Hematopoietic multipotent progenitor cell treated with erythropoietin and hydrocortisone succinate and interleukin-3 and kit ligand, for 15 days (in vitro differentiated cells): ENCODE data around the gene CLEC1A.

Source experiments
- DNase-seq: peaks from one replicate; pipeline ENCODE4 v3.0.0-alpha.2; 2015; ENCODE audit warnings: low spot score

CLEC1A gene, protein sequence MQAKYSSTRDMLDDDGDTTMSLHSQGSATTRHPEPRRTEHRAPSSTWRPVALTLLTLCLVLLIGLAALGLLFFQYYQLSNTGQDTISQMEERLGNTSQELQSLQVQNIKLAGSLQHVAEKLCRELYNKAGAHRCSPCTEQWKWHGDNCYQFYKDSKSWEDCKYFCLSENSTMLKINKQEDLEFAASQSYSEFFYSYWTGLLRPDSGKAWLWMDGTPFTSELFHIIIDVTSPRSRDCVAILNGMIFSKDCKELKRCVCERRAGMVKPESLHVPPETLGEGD

GRCh38 chr12:10098791-10099190 is at the start of gene CLEC1A:
Gene CLEC1A, minus strand, starts transcription at chr12:10098985. Its CDS starts 63 bp downstream, at chr12:10098922.
- no peak for DNase-seq

GRCh38 chr12:10147714-10148403 is 49.1 kb upstream of the CLEC1A start:
- no peak for DNase-seq

- no peak for DNase-seq
These were observed 44.3 kb upstream of the CLEC1A start for GRCh38 chr12:10142976-10143589.

DNA sequence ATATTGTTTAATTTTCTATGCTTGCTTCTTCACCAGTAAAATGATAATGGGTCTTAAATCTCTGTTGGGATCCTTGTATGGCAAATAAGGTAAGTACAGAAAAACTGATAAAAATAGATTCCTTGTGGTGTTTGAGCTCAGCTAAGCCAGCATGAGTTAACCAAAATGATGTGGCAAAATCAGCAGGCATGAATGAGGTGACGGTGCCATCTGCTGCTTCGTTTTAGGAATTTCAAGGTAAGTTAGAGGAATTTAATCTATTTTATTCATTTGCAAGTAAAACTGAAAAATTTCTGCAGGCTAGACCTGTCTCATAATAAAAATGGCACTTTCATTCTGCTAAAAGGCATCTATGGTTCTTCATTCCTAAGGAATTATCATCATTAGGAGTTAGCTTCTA is 41.2 kb upstream of the CLEC1A start:
- DNase-seq, result peak; percentile 10

DNA sequence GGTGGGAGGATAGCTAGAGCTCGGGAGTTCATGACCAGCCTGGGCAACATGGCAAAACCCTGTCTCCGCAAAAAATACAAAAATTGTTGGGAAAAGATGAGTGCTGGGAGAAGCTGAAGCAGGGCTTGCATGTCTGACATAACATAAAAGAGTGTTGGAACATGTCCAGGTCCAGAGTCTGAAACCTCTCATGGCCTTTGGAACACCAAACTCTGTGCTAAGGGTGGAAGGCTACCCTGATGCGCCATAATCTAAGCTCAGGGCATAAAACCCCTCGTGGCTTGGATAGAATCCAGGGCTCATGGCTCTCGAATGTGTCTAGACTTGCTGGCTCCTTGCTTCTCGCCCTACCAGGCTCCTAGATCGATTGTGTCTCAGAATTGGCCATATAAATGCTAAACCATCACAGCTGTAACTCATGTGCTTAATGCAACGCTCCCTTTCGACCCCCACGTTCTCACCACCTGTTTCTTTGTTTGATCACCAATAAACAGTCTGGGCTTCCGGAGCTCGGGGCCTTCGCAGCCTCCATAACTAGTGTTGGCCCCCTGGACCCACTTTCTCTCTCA is 37.9 kb upstream of the CLEC1A start:
- DNase-seq, result no peak

GRCh38 chr12:10135126-10135525 is 36.3 kb upstream of the CLEC1A start:
- no peak for DNase-seq

DNA sequence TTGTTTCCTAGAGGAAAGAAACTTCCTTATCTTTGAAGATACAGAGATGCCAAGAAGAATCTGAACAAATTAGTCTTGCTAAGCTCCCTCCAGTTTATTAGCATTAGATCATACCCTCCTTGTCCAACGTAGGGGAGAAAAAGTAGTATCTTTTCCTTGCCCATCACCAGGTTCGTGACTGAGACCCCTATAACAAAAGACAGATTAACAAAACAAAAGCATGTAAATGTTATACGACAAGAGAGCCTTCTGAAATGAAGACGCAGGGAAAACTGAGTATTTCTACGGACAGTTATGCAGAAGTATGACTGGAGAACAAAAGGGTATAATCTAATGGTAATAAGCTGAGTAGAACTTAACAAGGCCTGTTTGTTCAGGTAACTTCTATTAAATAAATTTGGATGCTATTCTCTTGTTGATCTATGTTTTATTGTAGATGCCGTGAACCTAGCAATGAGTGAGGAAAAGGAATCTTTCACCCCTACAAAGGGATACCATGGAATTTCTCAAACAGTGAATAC is 34.1 kb upstream of the CLEC1A start:
- no peak for DNase-seq

DNA sequence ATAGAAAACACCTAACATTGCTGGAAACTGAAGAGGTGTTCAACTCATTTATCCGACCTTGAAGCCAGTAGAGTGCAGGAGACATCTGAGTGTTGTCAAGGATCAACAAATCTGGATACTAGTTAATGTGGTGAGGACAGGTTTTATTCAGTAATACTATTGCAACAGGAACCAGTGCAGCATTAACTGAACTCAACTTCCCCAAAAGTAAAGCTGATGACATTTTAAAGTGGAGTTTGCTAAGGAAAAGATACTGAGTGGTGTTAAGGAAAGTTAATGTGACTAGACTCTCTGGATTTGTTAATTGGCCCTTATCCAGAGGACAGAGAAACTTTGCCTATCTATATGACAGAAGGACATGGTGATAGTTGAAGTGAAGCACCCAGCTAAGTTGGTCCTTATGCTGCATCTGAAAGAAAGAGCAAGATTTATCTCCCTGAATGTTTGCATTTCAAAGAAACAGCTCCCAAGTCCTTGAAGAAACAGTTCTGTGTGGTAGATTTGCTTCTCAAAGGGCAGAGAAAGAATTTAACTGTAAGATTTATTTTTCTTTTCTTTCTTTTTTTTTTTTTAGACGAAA is 32.4 kb upstream of the CLEC1A start:
- no peak for DNase-seq

DNA sequence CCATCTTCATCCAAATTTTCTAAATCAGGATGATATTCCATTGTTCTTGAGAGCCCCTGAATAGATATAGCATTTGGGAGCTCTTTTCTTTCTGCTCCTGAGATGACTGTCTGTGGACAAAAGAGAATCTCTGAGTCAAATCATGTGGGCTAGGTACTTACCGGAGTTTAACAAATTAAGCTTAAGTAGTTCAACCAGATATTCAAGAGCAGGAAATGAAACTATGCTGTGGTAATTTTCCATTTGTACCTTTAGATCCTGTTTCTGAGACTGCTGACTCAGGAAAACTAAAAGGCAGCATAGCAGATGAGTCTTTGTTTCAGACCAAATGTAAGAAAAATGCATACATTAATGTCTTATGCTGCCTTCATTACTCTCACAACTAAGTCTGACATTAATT is 31.3 kb upstream of the CLEC1A start, which contains the start of gene CLEC7A:
CLEC7A (minus strand) TSS at position 158 of the 400 bp plus-strand sequence; CDS start at position 41, 117 bp downstream.
- DNase-seq, result no peak

DNA sequence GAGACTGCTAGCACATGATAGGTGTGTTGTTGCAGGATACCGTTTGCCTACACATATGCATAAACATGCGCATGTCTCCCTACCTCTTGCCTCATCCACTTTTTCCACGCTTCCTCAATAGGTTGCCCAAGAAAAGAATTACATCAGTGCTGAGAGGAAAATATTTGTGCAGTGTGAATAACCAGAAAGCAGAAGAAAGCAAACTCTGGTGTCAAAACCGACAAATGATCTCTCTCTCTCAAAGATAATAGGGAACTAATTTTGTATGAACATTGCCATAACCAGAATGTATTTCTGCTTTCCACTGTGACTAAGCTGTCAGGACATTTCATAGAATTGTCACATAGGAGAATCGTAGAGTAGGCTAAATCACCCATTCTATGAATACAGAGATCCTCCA is 29.9 kb upstream of the CLEC1A start:
- no peak for DNase-seq

DNA sequence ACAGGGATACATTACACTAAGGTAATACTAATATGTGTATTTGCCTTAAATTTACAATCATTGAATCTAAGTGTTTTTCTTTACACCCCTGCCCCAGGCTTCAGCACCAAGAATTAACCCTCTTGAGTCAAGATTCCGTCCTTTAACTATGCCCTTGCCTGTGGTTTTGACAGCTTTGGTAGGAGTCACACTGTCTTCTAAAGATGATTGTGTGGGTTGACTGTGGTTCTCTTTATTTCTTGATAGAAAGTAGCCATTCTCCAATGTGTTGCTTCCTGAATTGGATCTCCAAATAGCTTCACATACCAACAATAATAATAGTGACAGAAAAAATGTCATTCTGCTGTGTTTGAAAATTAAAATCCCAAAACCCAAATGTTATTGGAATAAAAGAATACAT is 27.6 kb upstream of the CLEC1A start:
- DNase-seq, result no peak

- DNase-seq, result no peak
These were observed 23.9 kb upstream of the CLEC1A start for GRCh38 chr12:10122689-10123088.

DNA sequence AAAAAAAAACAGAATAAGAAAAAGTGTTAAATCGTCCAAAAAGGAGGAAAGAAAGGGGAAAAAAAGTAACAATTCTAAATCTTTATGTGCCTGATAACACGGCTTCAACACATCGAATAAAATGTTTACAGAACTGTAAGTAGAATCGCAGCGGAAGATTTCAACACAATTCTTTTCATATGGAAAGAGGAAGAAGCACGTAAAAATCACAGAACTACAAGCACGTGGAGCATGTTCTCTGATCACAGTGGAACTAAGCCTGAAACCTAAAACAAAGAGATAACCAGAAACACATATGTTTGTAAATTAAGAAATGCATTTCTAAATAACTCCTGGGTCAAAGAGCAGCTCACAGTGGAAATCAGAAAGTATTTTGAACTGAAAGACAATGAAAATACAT is 22.5 kb upstream of the CLEC1A start:
- no peak for DNase-seq

GRCh38 chr12:10119066-10119465 is 20.3 kb upstream of the CLEC1A start:
- no peak for DNase-seq

DNA sequence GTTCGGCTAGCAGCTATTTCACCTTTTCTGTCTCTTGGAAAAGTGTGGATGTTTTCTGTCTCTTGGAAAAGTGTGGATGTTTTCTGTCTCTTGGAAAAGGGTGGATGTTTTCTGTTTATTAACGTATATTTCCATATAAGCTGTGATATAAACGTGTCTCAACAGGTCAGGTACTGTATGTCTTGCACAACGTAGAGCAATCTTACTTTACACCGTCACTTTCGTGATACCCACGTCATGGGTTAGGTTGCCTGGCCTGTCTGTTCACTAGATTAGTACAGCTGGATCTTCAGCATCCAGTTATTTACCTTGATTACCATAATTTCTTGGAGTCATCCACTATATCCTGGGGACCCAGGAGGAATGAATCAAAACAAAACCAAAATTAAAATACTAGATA is 17.1 kb upstream of the CLEC1A start:
- no peak for DNase-seq

GRCh38 chr12:10115311-10115710 is 16.5 kb upstream of the CLEC1A start:
- no peak for DNase-seq

GRCh38 chr12:10113920-10114319 is 15.1 kb upstream of the CLEC1A start:
- DNase-seq, result no peak

DNA sequence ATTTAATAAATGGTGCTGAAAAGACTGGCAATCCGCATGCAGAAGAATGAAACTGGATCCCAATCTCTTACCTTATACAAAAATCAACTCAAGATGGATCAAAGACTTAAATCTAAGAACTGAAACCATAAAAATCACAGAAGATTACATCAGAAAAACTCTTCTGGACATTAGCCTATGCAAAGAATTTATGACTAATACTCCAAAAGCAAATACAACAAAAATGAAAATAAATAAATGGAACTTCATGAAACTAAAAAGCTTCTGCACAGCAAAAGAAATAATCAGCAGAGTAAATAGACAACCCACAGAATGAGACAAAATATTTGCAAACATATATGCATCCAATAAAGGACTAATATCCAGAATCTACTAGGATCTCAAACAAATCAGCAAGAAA is 14.3 kb upstream of the CLEC1A start:
- no peak for DNase-seq

DNA sequence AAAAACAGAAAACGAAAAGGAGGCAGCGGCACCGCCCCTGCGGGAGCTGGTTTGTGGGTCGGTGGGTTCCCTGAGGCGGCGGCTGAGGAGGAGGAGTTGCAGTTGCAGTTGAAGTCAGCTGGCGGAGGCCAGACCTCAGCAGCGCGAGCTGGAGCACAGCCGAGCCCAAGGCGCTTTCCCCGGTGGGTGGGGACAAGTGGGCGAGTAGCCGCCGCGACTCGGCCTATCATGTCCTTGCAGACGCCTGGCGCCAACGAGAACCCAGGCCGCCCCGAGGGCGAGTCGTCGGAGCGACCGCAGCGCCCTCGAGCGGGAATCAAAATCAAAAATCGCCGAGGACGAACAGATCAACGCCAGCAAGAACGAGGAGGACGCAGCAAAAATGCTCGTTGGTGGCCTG is 12.7 kb upstream of the CLEC1A start:
- DNase-seq, result no peak

DNA sequence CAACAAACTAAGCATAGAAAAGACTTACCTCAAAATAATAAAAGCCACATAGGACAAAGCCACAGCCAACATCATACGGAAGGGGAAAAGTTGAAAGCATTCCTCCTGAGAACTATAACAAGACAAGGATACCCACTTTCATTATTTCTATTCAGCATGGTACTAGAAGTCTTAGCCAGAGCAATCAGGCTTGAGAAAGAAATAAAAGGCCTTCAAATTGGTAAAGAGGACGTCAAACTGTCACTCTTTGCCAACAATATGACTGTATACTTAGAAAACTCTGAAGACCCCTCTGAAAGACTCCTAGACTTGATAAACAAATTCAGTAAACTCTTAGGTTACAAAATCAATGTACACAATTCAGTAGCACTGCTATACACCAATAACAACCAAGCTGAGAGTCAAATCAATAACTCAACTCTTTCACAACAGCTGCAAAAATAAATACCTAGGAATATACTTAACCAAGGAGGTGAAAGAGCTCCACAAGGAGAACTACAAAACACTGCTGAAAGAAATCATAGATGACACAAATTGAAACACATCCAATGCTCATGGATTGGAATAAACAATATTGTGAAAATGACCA is 11.6 kb upstream of the CLEC1A start:
- DNase-seq, result no peak

GRCh38 chr12:10102322-10102721 is 3.5 kb upstream of the CLEC1A start:
- no peak for DNase-seq

- no peak for DNase-seq
These were observed 2.9 kb upstream of the CLEC1A start for GRCh38 chr12:10101648-10102220.
